HEK293T (cell line): Measurements from ENCODE around the gene TXLNA.

Source experiments
- ARNT ChIP-seq: fragments of 450-650 bp; IDR thresholded peaks from 2 replicates; pipeline ENCODE4 v1.6.1; 2017; ENCODE audit warnings: mild to moderate bottlenecking
- BHLHE40 ChIP-seq: fragments of 450-650 bp; IDR thresholded peaks from 2 replicates; pipeline ENCODE4 v1.6.1; 2016; ENCODE audit warnings: mild to moderate bottlenecking, moderate library complexity, borderline replicate concordance
- ELF4 ChIP-seq: fragments of 450-650 bp; IDR thresholded peaks from 2 replicates; pipeline ENCODE4 v1.6.1; 2017; ENCODE audit warnings: antibody characterized with exemption
- FOXK2 ChIP-seq: fragments of 450-650 bp; IDR thresholded peaks from 2 replicates; pipeline ENCODE4 v1.6.1; 2016; ENCODE audit warnings: mild to moderate bottlenecking
- FOXM1 ChIP-seq: fragments of 450-650 bp; IDR thresholded peaks from 2 replicates; pipeline ENCODE4 v1.6.1; 2017; ENCODE audit warnings: mild to moderate bottlenecking, borderline replicate concordance

GRCh38 chr1:32179193-32179442 is 357 bp upstream of the TXLNA start:
- TF ChIP-seq BHLHE40: no peak
- no peak for TF ChIP-seq FOXM1
- TF ChIP-seq FOXK2: no peak
- TF ChIP-seq ELF4: no peak
- TF ChIP-seq ARNT: no peak
